GM23338 (cell line): Measurements from ENCODE around the gene CTNNA2.

ENCODE experiments used
- CTCF ChIP-seq, 2 experiments: fragments of 200-600 bp in 1 of 2; sonication (generic) in 1 of 2; conservative IDR thresholded peaks; 2 replicates each; pipeline versions ENCODE4 v1.5.1 to v1.6.1; 2016 to 2017; ENCODE audit warnings: antibody characterized with exemption in 2 of 2, low read depth in 2 of 2, mild to moderate bottlenecking in 2 of 2, moderate library complexity in 1 of 2
- NANOG ChIP-seq: IDR thresholded peaks from 2 replicates; pipeline ENCODE4 v1.6.1; 2016; ENCODE audit warnings: antibody characterized with exemption, borderline replicate concordance

- TF ChIP-seq CTCF (conservative IDR thresholded peaks at IDR 0.05; ENCODE audit: low read depth in 2 of 2) (no peak), NANOG (no peak)
These were observed 904.9 kb downstream of the CTNNA2 start for GRCh38 chr2:80417737-80418136.
